AG20443 (cell line): ENCODE measurements around the gene PCMT1.

ENCODE experiments used
- DNase-seq: peaks from one replicate; pipeline ENCODE4 v3.0.0; 2012; ENCODE audit warnings: low spot score, mixed read lengths

Gene PCMT1

GRCh38 chr6:149855040-149855654 lies 105.6 kb downstream of the PCMT1 start:
- DNase-seq: peak; percentile 40

DNA sequence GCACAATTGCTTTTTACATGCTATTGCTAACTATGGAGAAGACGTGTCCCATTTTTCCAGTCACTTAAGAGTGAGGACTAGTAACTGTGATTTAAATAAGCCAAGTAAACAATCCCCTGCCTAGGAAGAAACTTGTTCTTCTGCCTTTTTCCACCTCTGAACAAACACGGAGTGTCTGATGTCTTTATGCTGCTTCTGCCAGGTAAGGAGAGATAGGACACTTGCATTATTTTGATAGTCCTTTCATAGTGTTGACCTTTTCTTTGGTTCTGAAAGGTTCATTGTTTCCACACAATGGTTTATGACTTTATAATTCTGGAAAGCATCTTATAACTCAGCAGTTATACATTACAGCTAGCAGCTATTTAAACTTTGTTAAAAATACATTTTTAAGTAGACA lies 106.2 kb downstream of the PCMT1 start:
- DNase-seq: no peak

DNA sequence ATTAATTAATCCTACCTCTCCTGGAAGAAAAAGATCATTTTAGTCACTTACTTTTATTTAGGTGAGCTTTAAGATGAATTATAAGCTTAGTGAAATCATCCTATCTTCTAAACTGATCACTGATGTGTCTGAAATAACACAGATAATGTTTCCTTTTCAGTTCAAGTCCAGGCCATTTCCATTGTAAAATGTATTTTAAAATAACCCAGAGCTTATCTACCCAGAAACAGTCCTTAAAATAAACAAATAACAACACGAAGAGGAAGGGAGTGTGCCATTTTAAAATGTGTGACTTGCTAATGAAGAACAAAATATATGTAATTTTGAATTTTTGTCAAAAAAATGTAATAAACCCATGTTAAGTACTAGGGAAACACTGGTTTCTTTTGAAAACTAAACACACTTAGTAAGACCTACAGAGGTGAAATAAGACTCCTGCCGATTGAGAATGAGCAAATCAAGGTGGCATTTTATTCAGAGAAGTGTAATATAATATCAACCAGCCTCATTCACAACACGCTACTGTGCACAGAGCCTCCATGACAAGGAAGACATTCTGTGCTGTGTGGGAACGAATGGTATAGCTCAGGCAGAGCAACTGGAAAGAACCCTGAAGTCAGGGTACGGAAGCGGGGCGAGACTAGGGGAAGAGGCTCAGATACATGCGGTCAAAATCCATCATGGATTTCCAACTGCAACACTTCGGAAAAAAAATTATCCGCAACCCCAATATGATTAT lies 106.9 kb downstream of the PCMT1 start:
- DNase-seq: no peak

DNA sequence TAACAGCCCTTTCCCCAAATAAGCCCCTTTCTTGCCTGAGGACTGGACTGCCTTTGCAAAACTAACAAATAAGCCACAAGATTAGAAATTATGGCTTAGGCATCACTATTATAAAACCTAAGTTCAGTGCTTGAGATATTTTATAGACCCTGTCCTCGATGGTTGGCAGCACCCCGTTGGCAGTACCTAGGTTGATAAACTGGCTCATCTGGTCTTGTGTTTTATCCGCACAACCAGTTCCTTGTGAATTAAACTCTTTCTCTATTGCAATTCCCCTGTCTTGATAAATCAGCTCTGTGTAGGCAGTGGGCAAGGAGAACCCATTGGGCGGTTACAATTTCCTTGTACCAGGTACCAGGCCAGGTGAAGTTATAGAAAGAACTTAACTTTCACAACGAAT lies 108.0 kb downstream of the PCMT1 start:
- no peak for DNase-seq

DNA sequence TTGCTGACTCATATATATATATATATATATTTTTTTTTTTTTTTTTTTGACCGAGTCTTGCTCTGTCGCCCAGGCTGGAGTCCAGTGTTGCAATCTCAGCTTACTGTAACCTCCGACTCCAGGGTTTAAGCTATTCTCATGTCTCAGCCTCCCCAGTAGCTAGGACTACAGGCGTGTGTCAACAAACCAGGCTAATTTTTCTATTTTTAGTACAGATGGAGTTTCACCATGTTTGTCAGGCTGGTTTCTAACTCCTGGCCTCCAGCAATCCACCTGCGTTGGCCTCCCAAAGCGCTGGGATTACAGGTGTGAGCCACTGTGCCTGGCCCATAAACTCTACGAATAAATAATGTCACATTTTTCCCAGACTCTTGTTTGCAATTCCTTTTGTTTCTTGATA lies 109.8 kb downstream of the PCMT1 start:
- DNase-seq: no peak

GRCh38 chr6:149859938-149860337 lies 110.4 kb downstream of the PCMT1 start:
- DNase-seq: no peak

DNA sequence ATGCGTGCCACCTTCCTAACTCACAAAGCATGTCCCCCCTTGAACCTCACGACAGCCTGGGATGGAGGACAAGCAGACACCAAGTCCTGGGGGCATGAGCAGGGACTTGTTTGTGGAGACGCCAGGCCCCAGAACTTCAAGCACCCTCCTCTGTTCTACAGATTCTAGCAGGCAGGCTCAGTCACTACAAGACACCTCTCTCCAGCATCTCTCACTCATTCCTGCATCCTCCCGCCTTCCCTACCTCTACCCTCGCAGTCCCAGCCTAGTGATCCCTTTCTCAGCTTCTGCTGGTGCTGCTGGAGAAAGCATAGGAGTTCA lies 110.9 kb downstream of the PCMT1 start:
- DNase-seq: no peak
